ENCODE results near the gene RAVER1.
A peak's percentile ranks its signal among the peaks of the same experiment; 100 is the strongest.

The RAVER1 gene

DNA sequence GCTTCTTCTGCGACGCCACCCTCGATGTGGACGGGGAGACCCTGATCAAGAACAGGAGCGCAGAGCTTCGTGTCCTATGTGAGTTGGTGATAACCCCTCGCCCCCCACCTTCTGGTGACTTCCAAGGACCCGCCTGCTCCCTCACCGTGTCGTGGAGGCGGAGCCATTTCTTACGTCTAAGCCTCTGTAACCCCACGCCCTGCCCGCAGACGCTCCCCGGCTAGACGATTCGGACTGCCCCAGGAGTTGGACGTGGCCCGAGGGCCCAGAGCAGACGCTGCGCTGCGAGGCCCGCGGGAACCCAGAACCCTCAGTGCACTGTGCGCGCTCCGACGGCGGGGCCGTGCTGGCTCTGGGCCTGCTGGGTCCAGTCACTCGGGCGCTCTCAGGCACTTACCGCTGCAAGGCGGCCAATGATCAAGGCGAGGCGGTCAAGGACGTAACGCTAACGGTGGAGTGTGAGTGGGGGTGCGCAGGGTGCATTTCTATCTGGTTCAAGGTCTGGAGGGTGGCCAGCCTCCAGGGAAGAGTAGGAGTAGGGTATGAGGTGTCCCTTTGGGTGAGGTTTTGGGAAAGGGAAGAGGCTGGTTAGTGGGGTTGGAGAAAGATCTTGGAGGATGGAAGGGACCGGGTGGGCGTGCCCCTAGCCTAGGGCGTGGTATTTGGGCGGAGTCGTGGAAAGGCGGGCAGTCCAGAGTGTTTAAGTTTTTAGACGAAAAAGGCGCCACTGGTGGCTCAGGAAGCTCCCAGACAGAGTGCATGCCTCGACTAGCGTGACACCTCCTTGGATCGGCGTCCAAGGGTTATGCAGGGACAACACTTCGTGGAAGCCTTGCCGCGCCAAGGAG, 40.3 kb downstream of the RAVER1 start:
- H3K4me3 ChIP-seq (ENCODE audit: control insufficient read depth, low read depth, low read length): peak overlapping the region; percentile 59
- TF ChIP-seq CTCF (IDR thresholded peaks at IDR 0.05; ENCODE audit: control insufficient read depth, insufficient read depth, low read depth, low read length, missing control alignments): no peak
- no peak for DNase-seq (ENCODE audit: low read depth)

GRCh38 chr19:10292206-10292788, 41.0 kb downstream of the RAVER1 start:
- no peak for DNase-seq (ENCODE audit: low read depth)
- H3K4me3 ChIP-seq (ENCODE audit: control insufficient read depth, low read depth, low read length): peak overlapping the region; percentile 59
- TF ChIP-seq CTCF (IDR thresholded peaks at IDR 0.05; ENCODE audit: control insufficient read depth, insufficient read depth, low read depth, low read length, missing control alignments): no peak

- H3K4me3 ChIP-seq (ENCODE audit: control insufficient read depth, low read depth, low read length): peak overlapping the region; percentile 59
- TF ChIP-seq CTCF (IDR thresholded peaks at IDR 0.05; ENCODE audit: control insufficient read depth, insufficient read depth, low read depth, low read length, missing control alignments): no peak
- DNase-seq (ENCODE audit: low read depth): no peak
Observed at GRCh38 chr19:10291554-10292205, 41.6 kb downstream of the RAVER1 start.

- H3K4me3 ChIP-seq (ENCODE audit: control insufficient read depth, low read depth, low read length): peak overlapping the region; percentile 59
- TF ChIP-seq CTCF (IDR thresholded peaks at IDR 0.05; ENCODE audit: control insufficient read depth, insufficient read depth, low read depth, low read length, missing control alignments): no peak
- DNase-seq (ENCODE audit: low read depth): no peak
Observed at GRCh38 chr19:10290876-10291553, 42.3 kb downstream of the RAVER1 start.

- TF ChIP-seq CTCF (IDR thresholded peaks at IDR 0.05; ENCODE audit: control insufficient read depth, insufficient read depth, low read depth, low read length, missing control alignments): no peak
- no peak for DNase-seq (ENCODE audit: low read depth)
- peak overlapping the region; percentile 59 for H3K4me3 ChIP-seq (ENCODE audit: control insufficient read depth, low read depth, low read length)
Observed at GRCh38 chr19:10290357-10290875, 42.9 kb downstream of the RAVER1 start.

GRCh38 chr19:10289836-10290356, 43.4 kb downstream of the RAVER1 start, which contains the start of gene ICAM5:
Gene ICAM5 (plus strand): TSS chr19:10289952. CDS start chr19:10290044, 92 bp downstream.
- no peak for DNase-seq (ENCODE audit: low read depth)
- peak within 1 kb of the TSS; percentile 59 for H3K4me3 ChIP-seq (ENCODE audit: control insufficient read depth, low read depth, low read length)
- no peak for TF ChIP-seq CTCF (IDR thresholded peaks at IDR 0.05; ENCODE audit: control insufficient read depth, insufficient read depth, low read depth, low read length, missing control alignments)

Data from AG09309 (cell line).